NB4 (cell line): ENCODE results near the gene PROZ.

Source experiments
- POLR2A ChIP-seq: IDR thresholded peaks from 2 replicates; pipeline ENCODE4 v1.6.1; 2011; ENCODE audit warnings: mild to moderate bottlenecking; ENCODE audit not compliant: insufficient read length; ENCODE audit errors: extremely low read depth
- TF ChIP-seq, protein P1 (sequence below): IDR thresholded peaks from one replicate; pipeline ENCODE4 v1.5.1; 2012; ENCODE audit warnings: low read depth, low read length
- TF ChIP-seq, protein P2 (sequence below): IDR thresholded peaks from 2 replicates; pipeline ENCODE4 v1.6.1; 2011; ENCODE audit warnings: low read depth, low read length

DNA sequence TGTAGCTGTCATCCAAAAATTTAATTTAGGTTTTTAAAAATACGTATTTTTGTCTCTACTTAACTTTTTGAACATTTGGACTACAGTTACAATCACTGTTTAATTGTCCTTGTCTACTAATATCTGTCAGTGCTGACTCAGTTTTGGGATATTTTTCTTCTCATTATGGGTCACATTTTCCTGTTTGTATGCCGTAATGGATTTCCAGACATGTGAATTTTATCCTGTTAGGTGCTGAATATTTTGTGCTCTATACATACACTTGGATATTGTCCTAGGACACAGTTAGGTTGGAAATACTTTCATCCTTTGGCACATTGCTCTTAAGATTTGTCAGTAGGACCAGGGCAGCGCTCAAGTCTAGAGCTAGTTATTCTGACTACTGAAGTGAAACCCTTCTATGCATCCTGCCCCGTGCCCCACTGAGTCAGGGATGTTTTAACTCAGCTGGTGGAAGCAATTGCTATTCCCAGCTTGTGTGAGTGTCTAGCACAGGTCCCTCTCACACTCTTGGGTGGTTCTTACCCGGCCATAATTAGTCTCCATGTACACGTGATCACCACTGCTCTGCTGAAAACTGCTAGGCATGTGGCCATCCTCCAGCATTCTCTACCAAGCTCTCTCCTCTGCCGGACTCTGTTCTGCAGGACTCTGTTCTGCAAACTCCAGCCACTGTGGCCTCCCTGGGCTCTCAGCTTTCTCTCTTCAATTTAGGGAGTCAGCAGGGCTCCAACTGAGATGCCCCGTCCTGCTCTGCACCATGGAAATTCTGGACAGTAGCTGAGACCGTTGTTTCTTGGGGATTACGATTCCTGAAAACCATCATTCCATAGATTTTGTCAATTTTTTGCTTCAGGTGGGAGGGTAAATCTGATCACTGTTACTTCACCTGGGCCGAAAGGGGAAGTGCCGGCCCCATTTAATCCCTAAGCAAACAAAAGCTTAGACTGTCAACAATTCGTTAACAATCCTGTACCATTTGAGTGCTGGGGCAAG, 11.1 kb downstream of the PROZ start:
- TF ChIP-seq, protein P1, sequence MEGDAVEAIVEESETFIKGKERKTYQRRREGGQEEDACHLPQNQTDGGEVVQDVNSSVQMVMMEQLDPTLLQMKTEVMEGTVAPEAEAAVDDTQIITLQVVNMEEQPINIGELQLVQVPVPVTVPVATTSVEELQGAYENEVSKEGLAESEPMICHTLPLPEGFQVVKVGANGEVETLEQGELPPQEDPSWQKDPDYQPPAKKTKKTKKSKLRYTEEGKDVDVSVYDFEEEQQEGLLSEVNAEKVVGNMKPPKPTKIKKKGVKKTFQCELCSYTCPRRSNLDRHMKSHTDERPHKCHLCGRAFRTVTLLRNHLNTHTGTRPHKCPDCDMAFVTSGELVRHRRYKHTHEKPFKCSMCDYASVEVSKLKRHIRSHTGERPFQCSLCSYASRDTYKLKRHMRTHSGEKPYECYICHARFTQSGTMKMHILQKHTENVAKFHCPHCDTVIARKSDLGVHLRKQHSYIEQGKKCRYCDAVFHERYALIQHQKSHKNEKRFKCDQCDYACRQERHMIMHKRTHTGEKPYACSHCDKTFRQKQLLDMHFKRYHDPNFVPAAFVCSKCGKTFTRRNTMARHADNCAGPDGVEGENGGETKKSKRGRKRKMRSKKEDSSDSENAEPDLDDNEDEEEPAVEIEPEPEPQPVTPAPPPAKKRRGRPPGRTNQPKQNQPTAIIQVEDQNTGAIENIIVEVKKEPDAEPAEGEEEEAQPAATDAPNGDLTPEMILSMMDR = no peak
- no peak for TF ChIP-seq POLR2A
- TF ChIP-seq, protein P2, sequence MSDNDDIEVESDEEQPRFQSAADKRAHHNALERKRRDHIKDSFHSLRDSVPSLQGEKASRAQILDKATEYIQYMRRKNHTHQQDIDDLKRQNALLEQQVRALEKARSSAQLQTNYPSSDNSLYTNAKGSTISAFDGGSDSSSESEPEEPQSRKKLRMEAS = no peak
